Activated T-cell treated with anti-CD3 and anti-CD28 coated beads for 24 hours (primary cell): ENCODE measurements around the gene SLC35E2B.
"Not testable (repeated sequence)": the region's sequence is repeated elsewhere in the genome, so short reads cannot be mapped to it uniquely, and the experiment has no call there.

ENCODE experiments used
- DNase-seq: peaks from one replicate; pipeline ENCODE4 v3.0.0-alpha.2; 2020; ENCODE audit warnings: low read depth

Gene SLC35E2B

DNA sequence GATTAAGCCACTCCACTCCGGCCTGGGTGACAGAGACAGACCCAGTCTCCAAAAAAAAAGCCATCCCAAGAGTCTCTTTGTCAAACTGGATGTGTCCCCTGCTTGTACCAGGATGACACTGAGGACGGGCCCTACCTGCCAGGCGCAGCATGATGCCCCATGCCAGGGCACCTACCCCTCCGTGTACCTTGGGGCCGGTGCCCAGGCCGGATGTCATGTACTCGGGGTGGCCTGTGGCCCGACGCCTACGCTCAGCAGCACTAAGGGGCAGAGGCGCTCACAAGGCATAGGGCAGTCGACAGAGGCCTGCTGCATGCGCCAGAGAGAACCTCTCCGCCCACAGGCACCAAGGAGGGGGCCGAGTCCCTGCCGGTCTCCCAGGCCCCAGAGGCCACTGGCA is 53.2 kb downstream of the SLC35E2B start:
- not testable (repeated sequence) for DNase-seq

DNA sequence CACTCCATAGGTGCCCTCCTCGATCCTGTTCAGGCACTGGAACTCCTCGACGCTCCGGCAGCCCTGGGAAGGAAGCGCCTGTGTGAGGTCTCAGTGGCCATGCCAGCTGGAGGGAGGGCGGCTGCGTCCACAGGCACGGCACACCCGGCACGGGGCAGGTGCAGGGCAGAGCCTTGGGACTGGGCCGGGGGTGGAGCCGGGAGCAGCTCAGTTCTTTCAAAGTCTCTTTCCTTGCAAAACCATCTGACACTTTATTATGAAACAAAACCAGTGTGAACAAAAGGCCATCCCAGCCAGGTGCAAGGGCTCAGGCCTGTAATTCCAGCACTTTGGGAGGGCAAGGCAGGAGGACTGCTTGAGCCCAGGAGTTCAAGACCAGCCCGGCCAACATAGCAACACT is 54.1 kb downstream of the SLC35E2B start:
- not testable (repeated sequence) for DNase-seq

DNA sequence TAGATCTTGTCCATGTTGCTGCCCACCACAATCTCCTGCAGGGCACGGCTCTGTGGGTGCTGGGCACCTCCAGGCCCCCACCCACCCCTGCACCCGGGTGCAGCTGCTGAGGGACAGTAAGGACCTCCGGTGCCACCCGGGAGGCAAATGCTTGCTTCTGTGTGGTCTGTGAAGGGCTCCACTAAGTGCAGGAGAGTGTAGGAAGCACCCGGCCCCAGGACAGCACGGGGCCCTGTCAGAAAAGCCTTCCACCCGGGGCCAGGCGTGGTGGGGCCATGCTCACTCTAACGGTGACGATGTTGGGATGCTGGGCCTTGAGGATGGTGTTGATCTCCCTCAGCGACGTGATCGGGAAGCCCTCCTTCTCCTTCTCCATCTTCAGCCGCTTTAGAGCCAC is 55.1 kb downstream of the SLC35E2B start:
- DNase-seq, result not testable (repeated sequence)

DNA sequence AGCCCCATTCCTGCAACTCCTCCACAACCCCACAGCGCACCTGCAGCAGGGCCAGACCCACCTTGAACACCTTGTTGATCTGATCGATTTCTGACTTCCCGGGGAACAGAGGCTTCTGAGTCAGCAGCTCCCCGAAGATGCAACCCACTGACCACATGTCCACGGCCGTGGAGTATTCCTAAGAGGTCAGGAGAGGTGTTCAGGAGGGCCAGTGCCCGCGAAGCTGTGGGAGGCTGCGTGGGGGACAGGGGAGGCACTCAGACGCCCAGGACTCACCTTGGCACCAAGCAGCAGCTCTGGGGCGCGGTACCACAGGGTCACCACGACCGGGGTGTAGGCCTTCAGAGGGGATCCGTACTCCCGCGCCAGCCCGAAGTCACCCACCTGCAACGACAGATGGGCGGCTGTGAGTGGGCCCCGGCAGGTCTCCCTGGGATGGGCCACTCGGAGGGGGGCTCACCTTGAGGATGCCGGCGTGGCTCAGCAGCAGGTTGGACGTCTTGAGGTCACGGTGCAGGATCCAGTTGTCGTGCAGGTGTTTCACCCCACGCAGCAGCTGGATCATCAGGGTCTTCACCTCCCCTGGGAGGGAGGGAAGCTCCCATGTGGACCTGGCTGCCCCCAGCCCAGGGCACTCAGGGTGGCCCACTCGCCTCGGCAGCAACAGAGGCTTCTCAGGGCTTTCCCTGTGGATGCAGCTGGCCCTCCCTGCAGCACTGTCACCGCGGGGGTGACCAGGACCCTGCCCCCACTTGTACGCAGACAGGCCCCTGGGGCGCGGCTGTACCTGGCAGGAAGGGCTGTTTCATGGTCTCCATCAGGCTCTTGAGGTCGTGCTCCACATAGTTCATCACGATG is 55.7 kb downstream of the SLC35E2B start:
- DNase-seq, result not testable (repeated sequence)

DNA sequence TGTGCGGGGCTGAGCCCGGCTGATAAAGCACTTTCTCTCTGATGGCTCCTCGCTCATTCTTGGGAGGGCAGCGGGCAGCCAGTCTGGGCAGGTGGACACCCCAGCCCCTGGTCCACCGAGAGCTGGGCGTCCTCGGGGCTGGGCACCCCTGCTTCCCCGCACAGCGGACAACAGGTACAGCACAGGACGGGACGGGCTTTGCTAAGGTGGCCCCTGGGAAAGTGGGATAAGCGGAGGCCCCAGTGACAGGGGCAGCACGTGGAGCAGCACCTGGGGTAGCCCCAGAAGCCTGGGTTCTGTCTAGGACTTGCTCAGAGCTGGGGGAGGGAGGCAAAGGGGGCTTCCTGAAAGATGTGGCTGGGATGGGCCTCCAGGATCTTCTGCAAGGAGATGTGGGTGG is 58.0 kb downstream of the SLC35E2B start:
- DNase-seq, result not testable (repeated sequence)

DNA sequence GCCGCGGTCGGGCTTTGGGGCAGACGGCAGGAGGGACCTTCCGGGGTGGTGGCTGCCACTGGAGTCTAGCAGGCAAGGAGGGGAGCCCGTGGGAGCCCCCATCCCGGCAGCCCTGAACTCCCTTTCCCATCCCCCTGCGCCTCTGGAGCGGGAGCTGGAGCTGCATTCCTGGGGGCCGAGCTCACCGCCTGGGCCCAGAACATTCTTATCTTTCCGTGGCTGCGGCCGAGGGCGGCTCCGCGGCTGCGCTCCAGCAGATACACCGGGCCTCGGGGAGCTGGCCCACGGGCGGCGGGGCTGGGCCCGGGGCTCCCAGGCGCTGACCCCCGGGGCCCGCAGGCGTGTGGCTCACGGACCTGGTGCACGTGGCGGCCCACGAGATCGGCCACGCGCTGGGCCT is 59.2 kb downstream of the SLC35E2B start:
- DNase-seq, result not testable (repeated sequence)

DNA sequence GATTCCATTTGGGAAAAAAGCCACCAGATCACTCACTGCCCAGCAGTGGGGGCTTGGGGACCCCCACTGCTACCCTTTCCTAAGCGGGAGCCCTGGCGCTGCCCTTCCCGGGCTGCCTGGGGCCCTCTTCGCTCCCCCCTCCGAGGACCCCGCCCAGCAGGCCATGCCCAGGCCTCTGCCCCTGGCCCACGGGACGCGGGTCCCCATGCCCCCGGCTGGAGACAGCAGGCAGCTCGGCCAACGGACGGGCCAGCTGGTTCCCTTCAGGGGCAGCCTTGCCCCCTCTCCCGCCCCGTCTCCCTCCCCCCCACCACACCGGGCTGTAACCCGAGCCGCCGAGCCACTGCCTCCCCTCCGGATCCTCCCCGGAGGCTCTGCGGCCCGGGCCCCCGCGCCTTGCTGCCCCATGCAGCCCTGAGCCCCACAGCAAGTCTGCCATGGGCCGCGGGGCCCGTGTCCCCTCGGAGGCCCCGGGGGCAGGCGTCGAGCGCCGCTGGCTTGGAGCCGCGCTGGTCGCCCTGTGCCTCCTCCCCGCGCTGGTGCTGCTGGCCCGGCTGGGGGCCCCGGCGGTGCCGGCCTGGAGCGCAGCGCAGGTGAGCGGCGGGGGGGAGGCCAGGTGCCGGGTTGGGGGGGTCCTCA is 60.7 kb downstream of the SLC35E2B start, which contains the start of gene MMP23B:
MMP23B (plus strand) TSS at position 392 of the 639 bp plus-strand sequence; CDS start at position 438, 46 bp downstream.
- DNase-seq, result no peak

DNA sequence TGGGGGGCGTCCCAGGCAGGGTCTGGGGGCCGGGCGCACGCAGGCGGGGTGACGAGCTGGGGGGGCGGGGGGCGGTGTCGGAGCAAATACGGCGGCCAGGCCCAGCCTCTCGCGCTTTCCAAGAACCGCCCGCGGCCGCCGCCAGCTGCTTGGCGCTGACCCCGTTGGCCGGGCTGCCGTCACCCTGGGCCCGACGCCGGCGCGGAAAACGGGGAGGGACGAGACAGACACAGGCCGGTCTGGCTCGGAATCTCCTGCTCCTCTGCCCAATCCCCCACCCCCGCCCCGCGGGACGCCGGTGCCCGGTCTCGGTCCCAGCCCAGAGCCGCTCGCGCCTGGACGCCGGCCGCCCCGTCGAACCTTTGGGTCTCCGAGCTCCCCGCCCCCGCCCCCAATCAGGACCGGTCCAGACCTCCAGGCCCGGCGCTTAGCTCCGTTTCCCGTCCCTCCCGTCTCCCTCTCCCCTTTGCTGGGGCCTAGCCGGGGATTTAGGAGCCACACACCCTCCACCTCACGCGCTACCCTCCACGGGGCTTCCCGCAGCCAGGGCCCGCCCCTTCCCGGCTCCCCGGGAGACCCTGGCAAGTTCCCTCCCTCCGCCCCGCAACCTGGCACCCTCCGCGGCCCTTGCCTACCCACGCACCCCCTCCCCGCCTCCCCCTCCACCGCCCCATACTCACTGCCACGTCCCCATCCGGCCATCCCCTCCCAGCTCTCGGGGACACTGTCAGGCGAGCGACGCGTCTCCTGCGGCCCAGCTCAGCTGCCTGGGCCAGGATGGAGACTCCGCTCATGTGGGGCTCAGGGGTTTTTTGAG is 61.4 kb downstream of the SLC35E2B start:
- no peak for DNase-seq

DNA sequence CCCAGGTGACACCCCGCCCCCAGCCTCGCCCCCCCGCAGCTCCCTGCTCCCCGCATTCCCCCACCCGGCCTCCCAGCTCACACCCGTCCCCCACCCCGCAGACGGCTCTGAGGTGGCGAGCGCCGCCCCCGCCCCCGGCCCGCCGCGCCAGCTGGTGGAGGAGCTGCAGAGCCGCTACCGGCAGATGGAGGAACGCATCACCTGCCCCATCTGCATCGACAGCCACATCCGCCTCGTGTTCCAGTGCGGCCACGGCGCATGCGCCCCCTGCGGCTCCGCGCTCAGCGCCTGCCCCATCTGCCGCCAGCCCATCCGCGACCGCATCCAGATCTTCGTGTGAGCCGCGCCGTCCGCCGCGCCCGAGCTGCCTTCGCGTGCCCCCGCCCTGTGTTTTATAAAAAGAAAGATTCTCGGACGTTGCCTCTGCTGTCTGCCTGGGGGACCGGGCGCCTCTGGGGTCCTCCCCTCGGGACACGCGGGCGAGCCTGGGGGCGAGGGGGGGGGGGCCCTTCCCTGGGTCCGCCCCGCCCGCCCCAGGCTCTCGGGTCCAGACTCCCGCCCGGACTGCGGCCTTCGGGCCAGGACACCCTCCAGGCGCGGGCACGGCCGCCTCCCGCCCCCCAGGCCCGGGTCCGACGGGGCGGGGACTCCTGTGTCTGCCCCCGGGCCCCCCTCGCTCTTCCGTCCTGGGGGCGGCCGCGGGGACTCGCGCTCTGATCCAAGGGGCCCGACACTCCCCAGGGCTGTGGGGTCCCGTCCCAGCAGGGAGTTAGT is 62.2 kb downstream of the SLC35E2B start:
- DNase-seq, result peak; percentile 87

DNA sequence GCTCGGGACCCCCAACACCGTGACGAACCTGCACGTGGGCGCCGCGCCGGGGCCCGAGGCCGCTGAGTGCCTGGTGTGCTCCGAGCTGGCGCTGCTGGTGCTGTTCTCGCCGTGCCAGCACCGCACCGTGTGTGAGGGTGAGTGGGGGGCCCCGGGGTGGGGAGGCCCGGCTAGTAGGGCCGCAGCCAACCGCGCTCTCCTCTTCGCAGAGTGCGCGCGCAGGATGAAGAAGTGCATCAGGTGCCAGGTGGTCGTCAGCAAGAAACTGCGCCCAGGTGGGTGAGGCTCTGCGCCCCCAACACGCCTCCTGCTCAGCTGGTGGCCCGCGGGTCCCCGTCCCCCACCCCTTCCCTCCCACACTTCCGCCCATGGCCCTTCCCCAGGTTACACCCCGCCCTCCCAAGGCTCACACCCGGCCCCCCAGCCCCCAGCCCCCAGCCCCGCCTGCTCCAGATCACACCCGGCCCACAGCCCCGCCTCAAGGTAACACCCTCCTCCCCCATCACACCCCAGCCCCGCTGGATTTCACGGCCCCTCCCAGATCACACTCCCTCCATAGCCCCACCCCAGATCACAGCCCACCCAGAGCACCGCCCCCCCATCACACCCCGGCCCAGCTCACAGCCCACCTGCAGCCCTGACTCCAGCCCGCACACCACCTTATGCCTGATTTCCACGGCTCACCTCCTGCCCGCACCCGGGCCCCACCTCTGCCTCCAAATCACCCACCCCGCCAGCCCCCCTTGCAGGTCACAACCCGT is 63.0 kb downstream of the SLC35E2B start:
- DNase-seq, result peak; percentile 51

DNA sequence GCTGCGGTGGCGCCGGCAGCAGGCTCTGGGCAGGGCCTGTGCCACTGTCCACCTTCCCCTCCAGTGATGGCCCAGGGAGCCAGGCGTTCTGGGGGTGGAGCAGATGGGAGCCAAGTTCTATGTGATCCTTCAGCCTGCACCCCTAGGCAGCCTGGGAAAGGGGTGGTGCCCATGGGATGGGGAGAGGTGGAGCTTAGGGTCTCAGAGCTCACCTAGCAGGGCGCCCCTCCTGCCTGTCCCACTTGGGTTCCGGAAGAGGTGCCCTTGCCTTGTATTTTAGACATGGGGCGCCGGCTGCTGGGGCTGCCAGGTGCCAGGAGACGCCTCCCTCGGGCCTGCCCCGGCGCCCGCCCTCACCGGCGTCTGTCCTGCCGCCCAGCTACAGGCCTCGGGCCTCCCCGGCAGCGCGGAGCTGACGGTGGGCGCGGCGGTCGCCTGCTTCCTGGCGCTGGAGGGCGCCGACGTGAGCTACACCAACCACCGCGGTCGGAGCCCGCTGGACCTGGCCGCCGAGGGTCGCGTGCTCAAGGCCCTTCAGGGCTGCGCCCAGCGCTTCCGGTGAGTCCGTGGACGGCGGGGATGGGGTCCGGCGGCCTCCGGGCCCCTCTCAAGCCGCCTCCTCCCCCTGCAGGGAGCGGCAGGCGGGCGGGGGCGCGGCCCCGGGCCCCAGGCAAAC is 63.7 kb downstream of the SLC35E2B start:
- DNase-seq, result peak; percentile 40

DNA sequence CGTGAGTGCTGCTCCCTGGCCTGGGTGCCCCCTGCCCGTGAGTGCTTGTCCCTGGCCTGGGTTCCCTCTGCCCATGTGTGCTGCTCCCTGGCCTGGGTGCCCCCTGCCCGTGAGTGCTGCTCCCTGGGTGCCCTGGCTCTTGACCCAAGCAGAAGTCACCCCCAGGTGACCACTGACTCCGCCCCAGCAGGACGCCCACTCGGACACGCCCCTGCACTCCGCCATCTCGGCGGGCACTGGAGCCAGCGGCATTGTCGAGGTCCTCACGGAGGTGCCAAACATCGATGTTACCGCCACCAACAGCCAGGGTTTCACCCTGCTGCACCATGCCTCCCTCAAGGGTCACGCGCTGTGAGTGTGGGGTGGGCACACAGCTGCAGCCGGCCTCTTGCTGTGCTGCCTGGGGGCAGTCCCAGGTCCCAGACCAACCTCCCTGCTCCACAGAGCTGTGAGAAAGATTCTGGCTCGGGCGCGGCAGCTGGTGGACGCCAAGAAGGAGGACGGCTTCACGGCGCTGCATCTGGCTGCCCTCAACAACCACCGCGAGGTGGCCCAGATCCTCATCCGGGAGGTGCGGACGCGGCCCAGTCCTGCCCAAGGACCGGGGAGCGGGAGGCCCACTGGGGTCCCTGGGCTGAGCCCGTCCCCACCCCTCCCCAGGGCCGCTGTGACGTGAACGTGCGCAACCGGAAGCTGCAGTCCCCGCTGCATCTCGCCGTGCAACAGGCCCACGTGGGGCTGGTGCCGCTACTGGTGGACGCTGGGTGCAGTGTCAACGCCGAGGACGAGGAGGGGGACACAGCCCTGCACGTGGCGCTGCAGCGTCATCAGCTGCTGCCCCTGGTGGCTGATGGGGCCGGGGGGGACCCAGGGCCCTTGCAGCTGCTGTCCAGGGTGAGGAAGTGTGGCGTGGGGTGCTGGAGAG is 64.5 kb downstream of the SLC35E2B start:
- DNase-seq, result no peak

DNA sequence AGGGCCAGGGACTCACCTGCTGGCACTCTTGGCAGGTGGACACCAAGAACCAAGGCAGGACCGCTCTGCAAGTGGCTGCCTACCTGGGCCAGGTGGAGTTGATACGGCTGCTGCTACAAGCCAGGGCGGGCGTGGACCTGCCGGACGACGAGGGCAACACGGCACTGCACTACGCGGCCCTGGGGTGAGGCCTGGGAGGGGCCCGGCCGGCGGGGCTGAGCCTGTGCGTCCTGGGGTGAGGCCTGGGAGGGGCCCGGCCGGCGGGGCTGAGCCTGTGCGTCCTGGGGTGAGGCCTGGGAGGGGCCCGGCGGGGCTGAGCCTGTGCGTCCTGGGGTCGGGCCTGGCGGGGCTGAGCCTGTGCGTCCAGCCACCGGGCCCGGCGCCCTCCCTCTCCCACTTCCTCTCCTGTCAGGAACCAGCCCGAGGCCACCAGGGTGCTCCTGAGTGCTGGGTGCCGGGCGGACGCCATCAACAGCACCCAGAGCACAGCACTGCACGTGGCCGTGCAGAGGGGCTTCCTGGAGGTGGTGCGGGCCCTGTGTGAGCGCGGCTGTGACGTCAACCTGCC is 65.2 kb downstream of the SLC35E2B start:
- DNase-seq, result no peak

DNA sequence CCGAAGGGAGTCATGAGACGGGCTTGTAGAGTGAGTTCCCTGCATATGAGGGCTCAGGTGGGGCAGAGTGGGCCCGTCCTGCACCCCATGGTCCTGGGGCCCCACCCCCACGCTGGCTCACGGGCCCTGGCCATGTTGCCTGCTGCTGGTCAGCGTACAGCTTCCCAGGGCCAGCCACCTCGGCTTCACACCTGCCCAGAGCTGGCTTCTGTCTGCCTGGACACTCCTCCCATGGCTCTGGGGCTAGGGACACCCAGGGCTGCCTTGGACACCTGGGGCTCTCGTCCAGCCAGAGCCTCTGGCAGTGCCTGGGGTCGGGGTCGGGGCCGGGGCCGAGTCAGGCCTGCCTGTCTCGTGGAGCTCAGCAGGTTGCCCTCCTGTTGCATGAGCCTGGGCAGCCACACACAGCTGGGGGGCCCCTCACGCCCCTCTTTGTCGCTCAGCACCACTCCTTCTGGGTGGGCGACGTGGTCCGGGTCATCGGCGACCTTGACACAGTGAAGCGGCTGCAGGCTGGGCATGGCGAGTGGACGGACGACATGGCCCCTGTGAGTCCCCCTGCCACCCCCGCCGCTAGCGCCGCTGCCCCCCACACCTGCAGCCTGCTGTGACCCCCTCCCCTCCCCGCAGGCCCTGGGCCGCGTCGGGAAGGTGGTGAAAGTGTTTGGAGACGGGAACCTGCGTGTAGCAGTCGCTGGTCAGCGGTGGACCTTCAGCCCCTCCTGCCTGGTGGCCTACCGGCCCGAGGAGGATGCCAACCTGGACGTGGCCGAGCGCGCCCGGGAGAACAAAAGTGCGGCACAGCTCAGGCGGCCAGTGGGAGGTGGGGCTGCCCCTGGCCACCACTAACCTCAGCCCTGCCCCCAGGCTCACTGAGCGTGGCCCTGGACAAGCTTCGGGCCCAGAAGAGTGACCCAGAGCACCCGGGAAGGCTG is 66.1 kb downstream of the SLC35E2B start:
- no peak for DNase-seq

DNA sequence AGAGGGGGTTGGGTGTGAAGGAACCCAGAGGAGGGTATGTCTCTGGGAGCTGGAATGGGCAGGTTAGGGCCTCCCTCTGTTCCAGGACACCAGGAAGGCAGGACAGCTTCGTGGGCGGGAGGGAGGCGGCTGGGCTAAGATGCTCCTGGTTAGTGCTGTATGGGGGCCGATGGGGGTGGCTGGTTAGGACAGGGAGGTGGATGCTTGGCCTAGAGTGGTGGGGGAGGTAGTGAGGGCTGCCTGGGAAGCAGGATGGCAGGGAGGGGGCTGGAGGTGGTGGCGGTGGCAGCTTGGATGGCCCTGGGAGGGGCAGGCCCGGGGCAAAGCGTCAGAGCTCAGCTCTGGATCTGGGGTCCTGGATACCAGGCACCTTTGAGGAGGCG is 66.8 kb downstream of the SLC35E2B start:
- DNase-seq, result no peak

DNA sequence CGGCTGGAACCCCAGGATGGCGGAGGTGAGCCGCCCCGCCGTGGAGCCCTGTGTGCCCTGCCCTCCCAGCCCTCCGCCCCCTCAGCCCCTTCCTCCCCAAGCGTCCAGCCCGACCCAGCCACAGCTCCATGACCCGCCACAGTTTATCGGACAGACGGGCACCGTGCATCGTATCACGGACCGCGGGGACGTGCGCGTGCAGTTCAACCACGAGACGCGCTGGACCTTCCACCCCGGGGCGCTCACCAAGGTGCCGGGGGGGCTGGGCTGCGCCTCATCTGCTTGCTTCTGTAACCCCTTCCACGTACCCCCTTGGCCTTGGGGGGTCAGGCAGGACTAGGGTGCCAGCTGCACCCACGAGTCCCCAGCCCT is 67.2 kb downstream of the SLC35E2B start:
- DNase-seq, result no peak

DNA sequence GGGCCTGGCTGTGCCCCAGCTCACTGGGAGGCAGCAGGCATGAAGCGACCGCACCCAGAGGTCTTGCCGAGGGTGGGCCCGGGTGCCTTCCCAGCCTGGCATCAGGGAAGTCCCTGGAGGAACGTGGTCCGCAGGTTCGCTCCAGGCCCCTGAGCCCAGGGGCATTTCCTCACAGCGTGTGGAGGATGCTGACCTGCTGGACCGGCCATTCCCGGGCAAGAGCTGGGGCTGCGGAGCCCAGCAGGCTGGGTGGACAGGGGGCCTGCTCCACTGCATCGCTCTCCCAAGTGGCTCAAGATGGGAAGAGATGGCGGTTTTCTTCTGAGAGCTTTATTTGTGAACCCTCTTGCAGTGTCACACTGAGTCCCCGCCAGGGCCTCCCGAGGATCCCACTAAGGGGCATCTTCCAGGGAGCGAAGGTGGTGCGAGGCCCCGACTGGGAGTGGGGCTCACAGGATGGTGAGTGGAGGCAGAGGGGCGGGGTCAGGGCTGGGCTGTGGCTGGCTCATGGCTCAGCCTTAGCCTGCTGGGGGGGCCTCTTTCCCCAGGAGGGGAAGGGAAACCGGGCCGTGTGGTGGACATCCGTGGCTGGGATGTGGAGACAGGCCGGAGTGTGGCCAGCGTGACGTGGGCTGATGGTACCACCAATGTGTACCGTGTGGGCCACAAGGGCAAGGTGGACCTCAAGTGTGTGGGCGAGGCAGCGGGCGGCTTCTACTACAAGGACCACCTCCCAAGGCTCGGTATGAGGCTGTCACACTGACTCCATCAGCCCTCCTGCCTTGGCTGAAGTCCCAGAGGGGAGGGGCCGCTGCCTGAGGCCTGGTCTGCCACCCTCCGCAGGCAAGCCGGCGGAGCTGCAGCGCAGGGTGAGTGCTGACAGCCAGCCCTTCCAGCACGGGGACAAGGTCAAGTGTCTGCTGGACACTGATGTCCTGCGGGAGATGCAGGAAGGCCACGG is 67.9 kb downstream of the SLC35E2B start:
- no peak for DNase-seq
